ENCODE measurements around the gene SUPT7L.
"Not testable (repeated sequence)": the region's sequence is repeated elsewhere in the genome, so short reads cannot be mapped to it uniquely, and the experiment has no call there.

Gene SUPT7L

GRCh38 chr2:27638037-27638637 is 25.3 kb downstream of the SUPT7L start:
- DNase-seq (ENCODE audit: low read depth): no peak

GRCh38 chr2:27636766-27637165 is 26.6 kb downstream of the SUPT7L start:
- no peak for DNase-seq (ENCODE audit: low read depth)

- DNase-seq (ENCODE audit: low read depth): no peak
These were observed 29.1 kb downstream of the SUPT7L start for GRCh38 chr2:27634291-27634690.

- not testable (repeated sequence) for DNase-seq (ENCODE audit: low read depth)
These were observed 33.2 kb downstream of the SUPT7L start for GRCh38 chr2:27630257-27630656.

- peak; percentile 78 for DNase-seq (ENCODE audit: low read depth)
These were observed 34.4 kb downstream of the SUPT7L start, which contains the start of the genes CCDC121 and GPN1 for GRCh38 chr2:27628767-27629709. CCDC121 (minus strand) TSS chr2:27629012; CDS start chr2:27627799, 1,213 bp downstream. GPN1 (plus strand) TSS chr2:27629050; CDS start chr2:27629059, 9 bp downstream.

- no peak for DNase-seq (ENCODE audit: low read depth)
These were observed 35.2 kb downstream of the SUPT7L start for GRCh38 chr2:27627963-27628766.

GRCh38 chr2:27626921-27627320 is 36.5 kb downstream of the SUPT7L start:
- not testable (repeated sequence) for DNase-seq (ENCODE audit: low read depth)

GRCh38 chr2:27626323-27626722 is 37.1 kb downstream of the SUPT7L start:
- DNase-seq (ENCODE audit: low read depth): not testable (repeated sequence)

- DNase-seq (ENCODE audit: low read depth): no peak
These were observed 38.5 kb downstream of the SUPT7L start for GRCh38 chr2:27624943-27625342.

- DNase-seq (ENCODE audit: low read depth): no peak
These were observed 40.5 kb downstream of the SUPT7L start for GRCh38 chr2:27622921-27623384.

- DNase-seq (ENCODE audit: low read depth): no peak
These were observed 41.9 kb downstream of the SUPT7L start for GRCh38 chr2:27621524-27621923.

- DNase-seq (ENCODE audit: low read depth): no peak
These were observed 48.1 kb downstream of the SUPT7L start for GRCh38 chr2:27615316-27615715.

GRCh38 chr2:27613985-27614384 is 49.4 kb downstream of the SUPT7L start:
- no peak for DNase-seq (ENCODE audit: low read depth)

GRCh38 chr2:27606611-27607010 is 56.8 kb downstream of the SUPT7L start:
- DNase-seq (ENCODE audit: low read depth): no peak

All from stimulated activated CD8-positive, alpha-beta memory T cell treated with anti-CD3 and anti-CD28 coated beads, Interleukin-15, amount 100 ng/mL, for 24 hours (primary cell).